ENCODE results near the gene ANO2.

DNA sequence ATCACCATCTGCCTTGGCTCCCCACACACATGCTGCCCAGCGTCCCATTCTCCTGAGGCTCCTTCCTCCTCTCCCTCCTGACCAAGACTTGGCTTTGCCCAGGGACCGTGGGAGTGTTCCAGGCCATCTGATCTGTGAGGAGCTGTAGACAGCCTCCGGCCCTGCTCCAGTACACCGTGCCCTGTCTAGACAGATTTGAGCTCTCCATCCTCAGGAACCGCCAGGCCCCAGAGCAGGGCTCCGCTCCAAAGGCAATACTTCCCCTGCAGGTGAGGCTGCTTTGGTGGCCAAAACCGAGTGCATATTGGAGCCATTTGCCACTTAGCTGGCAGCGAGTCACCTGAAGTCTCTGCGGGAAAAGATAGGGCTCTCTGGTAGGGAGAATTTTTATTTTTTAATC lies 147.4 kb downstream of the ANO2 start:
- TF ChIP-seq MXI1 (conservative IDR thresholded peaks at IDR 0.05; ENCODE audit: poor library complexity, severe bottlenecking) (no peak), TAF1 (IDR thresholded peaks at IDR 0.05; ENCODE audit: low read depth) (no peak), POLR2AphosphoS5 (IDR thresholded peaks at IDR 0.05) (no peak), RAD21 (conservative IDR thresholded peaks at IDR 0.05) (no peak), EP300 (conservative IDR thresholded peaks at IDR 0.05; ENCODE audit: poor library complexity, severe bottlenecking) (no peak), EZH2 (IDR thresholded peaks at IDR 0.05; ENCODE audit: borderline replicate concordance, insufficient read depth, low read length, poor library complexity, severe bottlenecking) (no peak), SMC3 (conservative IDR thresholded peaks at IDR 0.05; ENCODE audit: poor library complexity) (no peak)
- TF ChIP-seq, protein P1, sequence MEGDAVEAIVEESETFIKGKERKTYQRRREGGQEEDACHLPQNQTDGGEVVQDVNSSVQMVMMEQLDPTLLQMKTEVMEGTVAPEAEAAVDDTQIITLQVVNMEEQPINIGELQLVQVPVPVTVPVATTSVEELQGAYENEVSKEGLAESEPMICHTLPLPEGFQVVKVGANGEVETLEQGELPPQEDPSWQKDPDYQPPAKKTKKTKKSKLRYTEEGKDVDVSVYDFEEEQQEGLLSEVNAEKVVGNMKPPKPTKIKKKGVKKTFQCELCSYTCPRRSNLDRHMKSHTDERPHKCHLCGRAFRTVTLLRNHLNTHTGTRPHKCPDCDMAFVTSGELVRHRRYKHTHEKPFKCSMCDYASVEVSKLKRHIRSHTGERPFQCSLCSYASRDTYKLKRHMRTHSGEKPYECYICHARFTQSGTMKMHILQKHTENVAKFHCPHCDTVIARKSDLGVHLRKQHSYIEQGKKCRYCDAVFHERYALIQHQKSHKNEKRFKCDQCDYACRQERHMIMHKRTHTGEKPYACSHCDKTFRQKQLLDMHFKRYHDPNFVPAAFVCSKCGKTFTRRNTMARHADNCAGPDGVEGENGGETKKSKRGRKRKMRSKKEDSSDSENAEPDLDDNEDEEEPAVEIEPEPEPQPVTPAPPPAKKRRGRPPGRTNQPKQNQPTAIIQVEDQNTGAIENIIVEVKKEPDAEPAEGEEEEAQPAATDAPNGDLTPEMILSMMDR (IDR thresholded peaks at IDR 0.05; ENCODE audit: poor library complexity, severe bottlenecking), result no peak
- TF ChIP-seq, protein P2, sequence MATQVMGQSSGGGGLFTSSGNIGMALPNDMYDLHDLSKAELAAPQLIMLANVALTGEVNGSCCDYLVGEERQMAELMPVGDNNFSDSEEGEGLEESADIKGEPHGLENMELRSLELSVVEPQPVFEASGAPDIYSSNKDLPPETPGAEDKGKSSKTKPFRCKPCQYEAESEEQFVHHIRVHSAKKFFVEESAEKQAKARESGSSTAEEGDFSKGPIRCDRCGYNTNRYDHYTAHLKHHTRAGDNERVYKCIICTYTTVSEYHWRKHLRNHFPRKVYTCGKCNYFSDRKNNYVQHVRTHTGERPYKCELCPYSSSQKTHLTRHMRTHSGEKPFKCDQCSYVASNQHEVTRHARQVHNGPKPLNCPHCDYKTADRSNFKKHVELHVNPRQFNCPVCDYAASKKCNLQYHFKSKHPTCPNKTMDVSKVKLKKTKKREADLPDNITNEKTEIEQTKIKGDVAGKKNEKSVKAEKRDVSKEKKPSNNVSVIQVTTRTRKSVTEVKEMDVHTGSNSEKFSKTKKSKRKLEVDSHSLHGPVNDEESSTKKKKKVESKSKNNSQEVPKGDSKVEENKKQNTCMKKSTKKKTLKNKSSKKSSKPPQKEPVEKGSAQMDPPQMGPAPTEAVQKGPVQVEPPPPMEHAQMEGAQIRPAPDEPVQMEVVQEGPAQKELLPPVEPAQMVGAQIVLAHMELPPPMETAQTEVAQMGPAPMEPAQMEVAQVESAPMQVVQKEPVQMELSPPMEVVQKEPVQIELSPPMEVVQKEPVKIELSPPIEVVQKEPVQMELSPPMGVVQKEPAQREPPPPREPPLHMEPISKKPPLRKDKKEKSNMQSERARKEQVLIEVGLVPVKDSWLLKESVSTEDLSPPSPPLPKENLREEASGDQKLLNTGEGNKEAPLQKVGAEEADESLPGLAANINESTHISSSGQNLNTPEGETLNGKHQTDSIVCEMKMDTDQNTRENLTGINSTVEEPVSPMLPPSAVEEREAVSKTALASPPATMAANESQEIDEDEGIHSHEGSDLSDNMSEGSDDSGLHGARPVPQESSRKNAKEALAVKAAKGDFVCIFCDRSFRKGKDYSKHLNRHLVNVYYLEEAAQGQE (IDR thresholded peaks at IDR 0.05; ENCODE audit: borderline replicate concordance), result no peak

Measured in neural cell (in vitro differentiated cells).